Stomach (tissue), 9 donors: ENCODE results near the gene LRRC28. TPM values are rescaled to one million over a fixed set of nuclear protein-coding genes. Genes with fewer than 3 reads are reported as not detected.

Experiments
- DNase-seq, 2 donors: peaks; one replicate each; pipeline versions ENCODE4 v3.0.0 to v3.0.0-alpha.2; 2013 to 2019
- H3K27ac ChIP-seq, 5 donors: fragments of 200-600 bp in 4 of 5; sonication (generic) in 4 of 5; one replicate each; pipeline ENCODE4 v1.5.1; 2013 to 2019; ENCODE audit warnings: mild to moderate bottlenecking in 1 of 5, moderate library complexity in 1 of 5
- H3K27me3 ChIP-seq, 3 donors: fragments of 200-600 bp; sonication (generic); one replicate each; pipeline ENCODE4 v1.5.1; 2017 to 2019; ENCODE audit warnings: mixed run types in 1 of 3
- H3K36me3 ChIP-seq, 4 donors: fragments of 200-600 bp; sonication (generic); 1 replicate in 3 of 4; 2 replicates in 1 of 4; pipeline ENCODE4 v1.5.1; 2016 to 2019
- H3K4me1 ChIP-seq, 4 donors: fragments of 200-600 bp; sonication (generic); one replicate each; pipeline ENCODE4 v1.5.1; 2016 to 2019
- H3K4me3 ChIP-seq, 4 donors: fragments of 200-600 bp; sonication (generic) in 3 of 4; one replicate each; pipeline ENCODE4 v1.5.1; 2016 to 2019; ENCODE audit warnings: mild to moderate bottlenecking in 1 of 4
- H3K9me3 ChIP-seq, 4 donors: fragments of 200-600 bp; sonication (generic); one replicate each; pipeline ENCODE4 v1.5.1; 2016 to 2019
- CTCF ChIP-seq, 7 experiments: fragments of 450-650 bp in 4 of 7; fragments of 200-600 bp in 3 of 7; sonication (generic) in 3 of 7; IDR thresholded peaks; one replicate each; pipeline ENCODE4 v1.5.1; 2016 to 2019; ENCODE audit warnings: antibody characterized with exemption in 7 of 7, control low read depth in 2 of 7, mild to moderate bottlenecking in 1 of 7
- EP300 ChIP-seq: sonication (generic); formaldehyde crosslinking; IDR thresholded peaks from one replicate; pipeline ENCODE4 v1.6.1; 2017; ENCODE audit warnings: antibody characterized with exemption
- POLR2A ChIP-seq, 4 donors: fragments of 450-650 bp; IDR thresholded peaks; one replicate each; pipeline ENCODE4 v1.6.1; 2016; ENCODE audit warnings: antibody characterized with exemption in 4 of 4, control low read depth in 2 of 4, mild to moderate bottlenecking in 1 of 4, moderate library complexity in 1 of 4
- POLR2AphosphoS5 ChIP-seq, 3 donors: sonication (generic); formaldehyde crosslinking; IDR thresholded peaks; one replicate each; pipeline ENCODE4 v1.6.1; 2016; ENCODE audit warnings: antibody characterized with exemption in 3 of 3
- WGBS, 5 donors: extraction: QIAGEN DNeasy Blood & Tissue Kit in 3 of 5; methylation state at CpG; one replicate each; pipeline versions ENCODE4 v1.1.5 to v1.1.7; 2013 to 2018; 5-methylcytosine and 5-hydroxymethylcytosine counted together
- intact Hi-C: fragments of 100-400 bp; cut with DNase I; formaldehyde crosslinking; loops from one replicate; pipeline ENCODE4 v1.15.1; 2023; ENCODE audit warnings: low total_unique reads
- polyA plus RNA-seq, 3 donors: library from polyadenylated mRNA; stranded (reverse); fragments of 200-250 nt; gene quantifications; one replicate each; pipeline ENCODE4 v1.2.3, GENCODE V29; 2013
- total RNA-seq, 5 donors: library from RNA; depleted of rRNA; stranded (reverse); fragments of >200 nt; gene quantifications; one replicate each; pipeline versions ENCODE4 v1.1.0 to v1.2.3, GENCODE V29; 2014 to 2016
- donor health status: healthy with polysubstance abuse.
- donor health status: Bipolar disorder and iron deficiency.
- donor health status: healthy.

LRRC28 gene
- total and polyA plus RNA-seq, 8 donors, result 9.6 to 82.6 (median 26.2) TPM

- Histone ChIP-seq H3K9me3 (no peaks in the 10 kb centered on the region), H3K27ac (no peak overlapping the region), H3K27me3 (no peaks in the 10 kb centered on the region), H3K4me1 (peaks cover 0 to 7% (median 2%) of the 10 kb centered on the region in 4 donors), H3K36me3 (peaks cover 0 to 19% (median 16%) of the 10 kb centered on the region in 4 donors), H3K4me3 (no peak overlapping the region)
- TF ChIP-seq POLR2A (IDR thresholded peaks at IDR 0.05) (no peak), CTCF (IDR thresholded peaks at IDR 0.05) (no peak), EP300 (no peak), POLR2AphosphoS5 (IDR thresholded peaks at IDR 0.05) (no peak)
- 50 to 74% (median 55%) methylated on average over 3 of the region's 3 CpGs for WGBS, 5 donors
- DNase-seq, result no peak
- intact Hi-C loops, result no loop called here
Measured at GRCh38 chr15:99340347-99340746, 89.1 kb downstream of the LRRC28 start.

- TF ChIP-seq EP300, result no peak
- TF ChIP-seq POLR2AphosphoS5 (IDR thresholded peaks at IDR 0.05), result no peak
- no peak for TF ChIP-seq POLR2A (IDR thresholded peaks at IDR 0.05)
- no peak for TF ChIP-seq CTCF (IDR thresholded peaks at IDR 0.05)
- Histone ChIP-seq H3K4me1 (peaks cover 0 to 7% (median 2%) of the 10 kb centered on the region in 4 donors), H3K27me3 (no peaks in the 10 kb centered on the region), H3K36me3 (peaks cover 0 to 12% (median 10%) of the 10 kb centered on the region in 4 donors), H3K4me3 (no peak overlapping the region), H3K27ac (no peak overlapping the region), H3K9me3 (no peaks in the 10 kb centered on the region)
- intact Hi-C loops, result no loop called here
- DNase-seq, result peak in 1 of 2 donors; percentile 42
- WGBS, 5 donors, result 67 to 90% (median 79%) methylated on average over 1 of the region's 1 CpG
Measured at GRCh38 chr15:99341786-99342185, 90.5 kb downstream of the LRRC28 start.

GRCh38 chr15:99343208-99343607 is 91.9 kb downstream of the LRRC28 start:
- Histone ChIP-seq H3K4me3 (no peak overlapping the region), H3K4me1 (peaks cover 0 to 7% (median 2%) of the 10 kb centered on the region in 4 donors), H3K27me3 (no peaks in the 10 kb centered on the region), H3K9me3 (no peaks in the 10 kb centered on the region), H3K36me3 (peaks cover 0 to 4% (median 0%) of the 10 kb centered on the region in 4 donors), H3K27ac (no peak overlapping the region)
- intact Hi-C loops, result no loop called here
- no peak for DNase-seq
- TF ChIP-seq POLR2AphosphoS5 (IDR thresholded peaks at IDR 0.05), result no peak
- no peak for TF ChIP-seq CTCF (IDR thresholded peaks at IDR 0.05)
- TF ChIP-seq POLR2A (IDR thresholded peaks at IDR 0.05), result no peak
- TF ChIP-seq EP300, result no peak

- DNase-seq, result no peak
- TF ChIP-seq EP300, result no peak
- TF ChIP-seq CTCF (IDR thresholded peaks at IDR 0.05), result peak in 1 of 7 experiments; percentile 27
- TF ChIP-seq POLR2AphosphoS5 (IDR thresholded peaks at IDR 0.05), result no peak
- no peak for TF ChIP-seq POLR2A (IDR thresholded peaks at IDR 0.05)
- no peak overlapping the region for H3K27ac ChIP-seq
- intact Hi-C loops, result no loop called here
- no peak overlapping the region for H3K4me3 ChIP-seq
- 83 to 91% (median 88%) methylated on average over 9 of the region's 9 CpGs for WGBS, 5 donors
- H3K4me1 ChIP-seq, result peaks cover 0 to 7% (median 2%) of the 10 kb centered on the region in 4 donors
- H3K27me3 ChIP-seq, result no peaks in the 10 kb centered on the region
- no peaks in the 10 kb centered on the region for H3K9me3 ChIP-seq
- peaks cover 0 to 4% (median 0%) of the 10 kb centered on the region in 4 donors for H3K36me3 ChIP-seq
Measured at GRCh38 chr15:99343881-99344551, 92.7 kb downstream of the LRRC28 start.
